H9 (cell line): ENCODE measurements around the gene SNX25. TPM values are rescaled to one million over a fixed set of nuclear protein-coding genes. Genes with fewer than 3 reads are reported as not detected.

Source experiments
- DNase-seq: peaks from one replicate; pipeline ENCODE4 v3.0.0-alpha.2; 2017
- H2AFZ ChIP-seq: one replicate; pipeline ENCODE4 v1.6.1; 2013; ENCODE audit warnings: mild to moderate bottlenecking, low read length, control low read depth, moderate library complexity
- H2AK5ac ChIP-seq: 2 replicates; pipeline ENCODE4 v1.6.1; 2013; ENCODE audit warnings: low read length, control low read depth, mixed read lengths; ENCODE audit not compliant: insufficient read length
- H2BK120ac ChIP-seq: one replicate; pipeline ENCODE4 v1.6.1; 2013; ENCODE audit warnings: low read depth, mild to moderate bottlenecking, low read length, control low read depth, inconsistent platforms; ENCODE audit not compliant: poor library complexity, severe bottlenecking
- H2BK12ac ChIP-seq: 2 replicates; pipeline ENCODE4 v1.6.1; 2013; ENCODE audit warnings: low read length, control low read depth, mixed read lengths, low read depth; ENCODE audit not compliant: insufficient read length
- H2BK15ac ChIP-seq: 2 replicates; pipeline ENCODE4 v1.6.1; 2013; ENCODE audit warnings: low read depth, low read length, control low read depth
- H2BK20ac ChIP-seq: one replicate; pipeline ENCODE4 v1.6.1; 2013; ENCODE audit warnings: low read depth, mild to moderate bottlenecking, low read length, control low read depth, inconsistent platforms; ENCODE audit not compliant: poor library complexity, severe bottlenecking
- H2BK5ac ChIP-seq: 2 replicates; pipeline ENCODE4 v1.6.1; 2013; ENCODE audit warnings: low read length, control low read depth, mixed read lengths; ENCODE audit not compliant: insufficient read length
- H3K14ac ChIP-seq: 2 replicates; pipeline ENCODE4 v1.6.1; 2013; ENCODE audit warnings: low read length, control low read depth; ENCODE audit not compliant: insufficient read depth
- H3K18ac ChIP-seq: 2 replicates; pipeline ENCODE4 v1.6.1; 2013; ENCODE audit warnings: low read depth, mild to moderate bottlenecking, mixed read lengths, low read length, control low read depth; ENCODE audit not compliant: insufficient read length
- H3K23ac ChIP-seq: 2 replicates; pipeline ENCODE4 v1.6.1; 2013; ENCODE audit warnings: low read length, control low read depth, mixed read lengths, low read depth; ENCODE audit not compliant: insufficient read length
- H3K23me2 ChIP-seq: 2 replicates; pipeline ENCODE4 v1.6.1; 2013; ENCODE audit warnings: low read depth, mild to moderate bottlenecking, mixed read lengths, low read length, control low read depth; ENCODE audit not compliant: insufficient read length, poor library complexity, severe bottlenecking
- H3K27ac ChIP-seq: 2 replicates; pipeline ENCODE4 v1.5.1; 2013; ENCODE audit warnings: low read length, control low read depth, mixed read lengths, low read depth; ENCODE audit not compliant: insufficient read length
- H3K27me3 ChIP-seq: 2 replicates; pipeline ENCODE4 v1.6.1; 2013; ENCODE audit warnings: low read length, control low read depth, inconsistent platforms; ENCODE audit not compliant: insufficient read depth
- H3K4ac ChIP-seq: 2 replicates; pipeline ENCODE4 v1.6.1; 2013; ENCODE audit warnings: low read depth, mild to moderate bottlenecking, control low read depth, inconsistent platforms, low read length, moderate library complexity
- H3K4me1 ChIP-seq: 2 replicates; pipeline ENCODE4 v1.6.1; 2013; ENCODE audit warnings: low read length, control low read depth, inconsistent platforms; ENCODE audit not compliant: insufficient read depth
- H3K4me2 ChIP-seq: 2 replicates; pipeline ENCODE4 v1.6.1; 2013; ENCODE audit warnings: low read length, control low read depth, mixed read lengths; ENCODE audit not compliant: insufficient read length, insufficient read depth
- H3K56ac ChIP-seq: 2 replicates; pipeline ENCODE4 v1.6.1; 2013; ENCODE audit warnings: low read depth, mild to moderate bottlenecking, mixed read lengths, low read length, control low read depth; ENCODE audit not compliant: insufficient read length
- H3K79me1 ChIP-seq: 2 replicates; pipeline ENCODE4 v1.6.1; 2013; ENCODE audit warnings: low read depth, mild to moderate bottlenecking, moderate library complexity, low read length, control low read depth, inconsistent platforms; ENCODE audit not compliant: insufficient read depth, poor library complexity, severe bottlenecking
- H3K79me2 ChIP-seq: 2 replicates; pipeline ENCODE4 v1.6.1; 2013; ENCODE audit warnings: low read length, control low read depth, inconsistent platforms; ENCODE audit not compliant: insufficient read depth
- H3K9ac ChIP-seq: 2 replicates; pipeline ENCODE4 v1.6.1; 2013; ENCODE audit warnings: low read length, control low read depth, mixed read lengths; ENCODE audit not compliant: insufficient read length; ENCODE audit errors: extremely low read depth
- H3K9me3 ChIP-seq: one replicate; pipeline ENCODE4 v1.6.1; 2013; ENCODE audit warnings: low read depth, low read length, inconsistent platforms; ENCODE audit not compliant: control insufficient read depth
- H3T11ph ChIP-seq: one replicate; pipeline ENCODE4 v1.6.1; 2013; ENCODE audit warnings: mild to moderate bottlenecking, low read length, control low read depth, inconsistent platforms
- H4K20me1 ChIP-seq: one replicate; pipeline ENCODE4 v1.6.1; 2013; ENCODE audit not compliant: control insufficient read depth, insufficient read length, insufficient read depth
- H4K5ac ChIP-seq: 2 replicates; pipeline ENCODE4 v1.6.1; 2013; ENCODE audit warnings: low read depth, mild to moderate bottlenecking, mixed read lengths, low read length, control low read depth; ENCODE audit not compliant: insufficient read length
- H4K8ac ChIP-seq: replicated peaks from 2 replicates; pipeline ENCODE4 v1.6.1; 2013; ENCODE audit warnings: low read length, control low read depth, mixed read lengths, low read depth; ENCODE audit not compliant: insufficient read length
- H4K91ac ChIP-seq: 2 replicates; pipeline ENCODE4 v1.6.1; 2013; ENCODE audit warnings: low read depth, mild to moderate bottlenecking, moderate library complexity, mixed read lengths, low read length, control low read depth; ENCODE audit not compliant: insufficient read length
- H3K27ac Mint-ChIP-seq, 3 experiments: 2 replicates in 2 of 3; 3 replicates in 1 of 3; pipeline ENCODE4 v1.8.0; 2020 to 2021; ENCODE audit warnings: mixed read lengths in 3 of 3, mild to moderate bottlenecking in 1 of 3, moderate library complexity in 1 of 3
- H3K27me3 Mint-ChIP-seq: 2 replicates; pipeline ENCODE4 v1.8.0; 2021; ENCODE audit warnings: low read depth, mild to moderate bottlenecking, moderate library complexity, mixed read lengths
- H3K36me3 Mint-ChIP-seq, 3 experiments: 2 replicates in 2 of 3; 3 replicates in 1 of 3; pipeline ENCODE4 v1.8.0; 2020 to 2021; ENCODE audit warnings: low read depth in 3 of 3, mixed read lengths in 3 of 3; ENCODE audit not compliant: insufficient read depth in 1 of 3
- H3K4me1 Mint-ChIP-seq, 2 experiments: 2 replicates each; pipeline ENCODE4 v1.8.0; 2020; ENCODE audit warnings: mixed read lengths in 2 of 2
- H3K4me3 Mint-ChIP-seq, 2 experiments: 2 replicates in 1 of 2; 3 replicates in 1 of 2; pipeline ENCODE4 v1.8.0; 2020 to 2021; ENCODE audit warnings: mild to moderate bottlenecking in 2 of 2, mixed read lengths in 2 of 2, moderate library complexity in 1 of 2
- H3K9me3 Mint-ChIP-seq, 2 experiments: 2 replicates in 1 of 2; 3 replicates in 1 of 2; pipeline ENCODE4 v1.8.0; 2020; ENCODE audit warnings: mild to moderate bottlenecking in 2 of 2, mixed read lengths in 2 of 2, moderate library complexity in 1 of 2
- CTCF ChIP-seq: fragments of 200-600 bp; sonication (generic); conservative IDR thresholded peaks from 3 replicates; pipeline ENCODE4 v1.8.0; 2021; ENCODE audit warnings: antibody characterized with exemption, mild to moderate bottlenecking
- WGBS: extraction: QIAGEN DNeasy Blood & Tissue Kit; methylation state at CpG from one replicate; pipeline ENCODE4 v1.1.7; 2013; ENCODE audit warnings: missing lambda C conversion rate, low lambda C conversion rate, mixed read lengths; ENCODE audit not compliant: insufficient read length; ENCODE audit errors: extremely low coverage; 5-methylcytosine and 5-hydroxymethylcytosine counted together
- total RNA-seq: library from RNA; stranded (reverse); gene quantifications from 2 replicates; pipeline ENCODE4 v1.2.1, GENCODE V29; 2021

The SNX25 gene
- total RNA-seq, 1 experiment from 2014 or later = 28.2 TPM

GRCh38 chr4:185358514-185358913 lies 149.1 kb downstream of the SNX25 start:
- Histone ChIP-seq H3K79me1 (no peaks in the 10 kb centered on the region), H3K27ac (no peak overlapping the region), H2BK20ac (no peak overlapping the region), H3K9me3 (no peaks in the 10 kb centered on the region), H3K18ac (no peak overlapping the region), H4K91ac (no peak overlapping the region), H3K4ac (no peak overlapping the region), H3K56ac (no peak overlapping the region), H3K4me2 (no peak overlapping the region), H4K5ac (no peak overlapping the region), H4K8ac (no peak overlapping the region), H3K23ac (no peak overlapping the region), H2AFZ (no peak overlapping the region), H3K23me2 (no peaks in the 10 kb centered on the region), H4K20me1 (no peaks in the 10 kb centered on the region), H2BK15ac (no peak overlapping the region), H3K4me1 (no peaks in the 10 kb centered on the region), H2BK5ac (no peak overlapping the region), H3K9ac (no peak overlapping the region), H3K27me3 (no peaks in the 10 kb centered on the region), H3K14ac (no peak overlapping the region), H2BK120ac (no peak overlapping the region), H2BK12ac (no peak overlapping the region), H3K79me2 (no peaks in the 10 kb centered on the region), H3T11ph (no peak overlapping the region), H2AK5ac (no peak overlapping the region)
- WGBS = no CpG with 5 or more reads among the region's 4 CpGs
- H3K36me3 Mint-ChIP-seq = peaks cover 2 to 43% (median 22%) of the 10 kb centered on the region in 3 experiments; a peak in 5 of 7 replicates
- H3K9me3 Mint-ChIP-seq = no peaks in the 10 kb centered on the region
- H3K4me3 Mint-ChIP-seq = no peak overlapping the region
- DNase-seq = no peak
- peaks cover 3 to 4% of the 10 kb centered on the region in 2 experiments; a peak in 3 of 4 replicates for H3K4me1 Mint-ChIP-seq
- H3K27me3 Mint-ChIP-seq = no peaks in the 10 kb centered on the region
- H3K27ac Mint-ChIP-seq = no peak overlapping the region
- no peak for TF ChIP-seq CTCF
